Stomach smooth muscle (tissue), 2 donors: ENCODE results near the gene TMEM272.

ENCODE experiments used
- H3K27ac ChIP-seq: one replicate; pipeline ENCODE4 v1.7.0; 2013; ENCODE audit warnings: mild to moderate bottlenecking, low read length, inconsistent platforms
- H3K27me3 ChIP-seq, 2 donors: one replicate each; pipeline ENCODE4 v1.7.0; 2013; ENCODE audit warnings: low read length in 2 of 2; ENCODE audit not compliant: insufficient read depth in 2 of 2, control insufficient read depth in 1 of 2
- H3K36me3 ChIP-seq, 2 donors: one replicate each; pipeline ENCODE4 v1.7.0; 2013; ENCODE audit warnings: low read length in 2 of 2; ENCODE audit not compliant: control insufficient read depth in 2 of 2, insufficient read depth in 2 of 2
- H3K4me1 ChIP-seq: one replicate; pipeline ENCODE4 v1.7.0; 2013; ENCODE audit warnings: low read length; ENCODE audit not compliant: control insufficient read depth, insufficient read depth
- H3K4me3 ChIP-seq, 2 donors: one replicate each; pipeline ENCODE4 v1.7.0; 2013; ENCODE audit warnings: low read length in 2 of 2
- H3K9ac ChIP-seq, 2 donors: one replicate each; pipeline ENCODE4 v1.7.0; 2013; ENCODE audit warnings: low read length in 2 of 2, mild to moderate bottlenecking in 1 of 2
- H3K9me3 ChIP-seq, 2 donors: one replicate each; pipeline ENCODE4 v1.7.0; 2013; ENCODE audit warnings: low read length in 2 of 2; ENCODE audit not compliant: control insufficient read depth in 2 of 2
- donor health status: healthy.
- donor health status: Pancreatic carcinoma.

The TMEM272 gene

DNA sequence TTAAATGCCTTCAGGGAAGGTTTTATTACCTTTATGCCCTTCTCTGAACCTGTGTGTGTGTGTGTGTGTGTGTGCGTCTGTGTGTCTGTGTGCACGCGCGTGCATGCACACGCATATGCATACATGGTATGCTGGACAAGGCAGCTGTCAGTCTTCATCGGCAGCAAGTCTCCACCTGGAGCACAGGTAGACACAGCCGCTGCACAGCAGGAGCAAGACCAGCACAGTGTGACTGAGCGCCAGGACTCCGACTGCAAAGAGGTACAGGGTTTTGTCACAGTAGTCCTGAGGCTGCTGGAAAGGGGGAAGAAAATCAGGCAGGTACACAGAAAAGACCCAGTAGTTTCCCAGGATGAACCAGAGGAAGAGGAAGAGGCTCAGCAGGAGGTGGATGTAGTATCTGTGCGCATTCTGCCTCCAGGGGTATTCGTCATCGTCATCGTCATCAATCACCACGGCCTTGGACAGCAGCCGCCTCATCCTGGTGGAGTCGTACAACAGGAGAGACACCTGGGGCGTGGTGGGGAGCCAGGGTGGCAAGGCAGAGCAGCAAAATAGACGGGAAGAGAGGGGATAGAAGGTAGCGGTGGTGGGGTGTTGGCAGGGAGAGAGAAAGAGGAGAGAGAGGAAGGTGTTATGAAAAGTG is 28.2 kb downstream of the TMEM272 start:
- no peak overlapping the region for H3K9ac ChIP-seq
- no peaks in the 10 kb centered on the region for H3K9me3 ChIP-seq
- H3K36me3 ChIP-seq: no peaks in the 10 kb centered on the region
- no peak overlapping the region for H3K27ac ChIP-seq
- peaks cover 26% of the 10 kb centered on the region for H3K4me1 ChIP-seq
- H3K4me3 ChIP-seq: no peak overlapping the region
- no peaks in the 10 kb centered on the region for H3K27me3 ChIP-seq

DNA sequence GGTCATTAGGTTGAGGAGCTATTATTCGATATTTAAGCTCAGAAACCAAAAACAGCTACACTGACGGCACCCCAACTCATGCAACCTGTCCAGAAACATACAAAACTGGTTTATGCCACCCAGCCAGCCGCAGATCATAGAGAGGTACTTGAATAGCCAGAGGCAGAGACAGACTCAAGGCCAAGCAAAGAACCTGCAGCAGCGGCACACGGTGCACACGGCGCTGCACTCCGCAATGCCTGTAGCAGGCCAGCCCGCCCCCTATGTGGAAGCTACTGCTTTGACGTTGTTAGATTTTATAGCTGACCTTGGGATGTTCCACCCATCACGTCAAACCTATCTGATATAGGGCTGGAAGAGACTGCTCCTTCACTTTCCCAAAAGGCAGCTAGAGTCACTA is 29.1 kb downstream of the TMEM272 start:
- peak overlapping the region in 1 of 2 donors; percentile 69 for H3K4me3 ChIP-seq
- no peak overlapping the region for H3K27ac ChIP-seq
- peaks cover 26% of the 10 kb centered on the region for H3K4me1 ChIP-seq
- no peaks in the 10 kb centered on the region for H3K36me3 ChIP-seq
- H3K9me3 ChIP-seq: no peaks in the 10 kb centered on the region
- H3K9ac ChIP-seq: no peak overlapping the region
- H3K27me3 ChIP-seq: no peaks in the 10 kb centered on the region

DNA sequence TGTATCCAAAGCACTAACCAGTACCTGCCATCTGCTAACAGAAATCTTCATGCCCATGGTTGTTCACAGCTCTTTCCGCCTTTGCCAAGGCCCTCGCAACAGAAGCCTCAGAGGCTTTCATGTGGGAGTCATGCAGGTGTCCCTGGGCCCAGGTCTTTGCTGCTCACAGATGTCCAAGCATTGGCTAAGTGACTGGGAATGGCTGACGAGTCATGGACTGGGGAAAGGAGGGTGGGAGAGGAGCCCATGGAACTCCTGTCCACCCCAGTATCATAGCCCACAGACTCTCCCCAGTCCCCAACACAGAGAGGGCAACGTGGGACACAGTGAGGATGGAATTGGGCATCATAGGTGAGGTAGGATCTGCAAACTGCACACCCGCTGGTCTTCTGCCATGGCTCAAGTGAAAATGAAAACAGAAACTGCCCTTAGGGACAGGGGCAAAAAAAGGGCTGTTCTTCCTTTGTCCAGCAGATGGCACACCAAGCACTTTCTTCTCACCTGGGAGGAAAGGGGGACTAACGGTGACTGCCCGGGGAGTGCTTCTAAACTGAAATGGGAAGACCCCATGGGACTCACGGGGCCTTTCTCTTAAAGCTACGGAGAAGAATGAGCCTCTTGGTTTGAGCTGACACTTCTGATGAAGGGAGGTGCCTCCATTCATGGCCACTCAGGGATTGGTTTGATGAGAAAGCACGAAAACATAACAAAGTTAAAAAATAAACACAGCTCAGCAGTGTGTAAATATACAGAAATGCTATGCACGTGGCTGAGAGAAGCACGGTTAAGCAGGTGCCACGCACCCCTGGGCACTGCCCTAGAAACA is 29.9 kb downstream of the TMEM272 start:
- Histone ChIP-seq H3K27ac (no peak overlapping the region), H3K4me3 (peak overlapping the region; percentile 58 to 69), H3K4me1 (peaks cover 26% of the 10 kb centered on the region), H3K36me3 (no peaks in the 10 kb centered on the region), H3K9ac (peak overlapping the region in 1 of 2 donors; percentile 74), H3K9me3 (no peaks in the 10 kb centered on the region), H3K27me3 (no peaks in the 10 kb centered on the region)

DNA sequence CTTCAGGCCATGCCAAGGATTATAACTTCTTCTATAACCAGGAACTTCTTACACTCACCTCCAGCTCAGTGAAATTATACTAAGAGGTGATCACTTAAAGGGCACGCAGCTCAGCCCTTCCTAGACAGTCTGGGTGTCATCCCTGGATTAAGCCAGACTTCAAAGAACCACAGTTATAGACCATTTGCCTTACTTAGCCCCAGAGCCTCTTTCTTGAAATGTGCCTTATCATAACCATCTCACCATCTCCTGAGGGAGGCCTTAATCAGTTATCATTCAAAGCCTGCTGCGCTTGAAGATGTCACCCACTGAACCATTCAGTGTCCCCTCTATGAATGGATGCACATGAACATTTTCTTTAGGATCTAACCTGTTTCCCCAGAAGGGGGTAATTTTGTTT is 30.9 kb downstream of the TMEM272 start:
- H3K4me1 ChIP-seq: peaks cover 17% of the 10 kb centered on the region
- H3K36me3 ChIP-seq: no peaks in the 10 kb centered on the region
- no peak overlapping the region for H3K27ac ChIP-seq
- H3K27me3 ChIP-seq: no peaks in the 10 kb centered on the region
- no peak overlapping the region for H3K9ac ChIP-seq
- no peak overlapping the region for H3K4me3 ChIP-seq
- no peaks in the 10 kb centered on the region for H3K9me3 ChIP-seq

DNA sequence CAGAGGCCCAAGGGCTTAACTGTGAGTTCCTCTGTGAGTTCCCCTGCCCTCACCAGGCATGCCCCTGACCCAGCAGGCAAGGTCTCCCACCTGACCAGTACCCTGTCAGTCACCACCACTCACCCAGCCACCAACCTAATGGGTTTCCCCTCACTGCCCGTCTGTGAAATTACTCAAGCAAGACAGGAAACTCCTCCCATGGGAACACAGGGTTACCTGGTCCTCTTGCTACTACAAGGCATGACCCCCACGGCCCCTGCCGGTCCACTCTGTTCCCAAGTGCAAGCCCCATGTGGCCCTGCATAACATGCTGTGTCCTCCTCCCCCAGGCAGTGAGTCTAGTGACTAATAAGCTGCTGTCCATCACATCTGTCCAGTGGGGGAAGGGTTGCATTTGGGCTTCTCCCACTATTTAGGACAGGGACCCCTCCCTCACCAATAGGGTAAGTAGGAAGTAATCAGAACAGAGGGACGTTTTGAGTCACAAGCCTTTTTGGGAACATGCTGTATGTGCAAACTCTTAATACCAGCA is 33.0 kb downstream of the TMEM272 start:
- Histone ChIP-seq H3K9ac (no peak overlapping the region), H3K4me3 (no peak overlapping the region), H3K4me1 (peaks cover 13% of the 10 kb centered on the region), H3K9me3 (no peaks in the 10 kb centered on the region), H3K36me3 (no peaks in the 10 kb centered on the region), H3K27me3 (no peaks in the 10 kb centered on the region), H3K27ac (no peak overlapping the region)

DNA sequence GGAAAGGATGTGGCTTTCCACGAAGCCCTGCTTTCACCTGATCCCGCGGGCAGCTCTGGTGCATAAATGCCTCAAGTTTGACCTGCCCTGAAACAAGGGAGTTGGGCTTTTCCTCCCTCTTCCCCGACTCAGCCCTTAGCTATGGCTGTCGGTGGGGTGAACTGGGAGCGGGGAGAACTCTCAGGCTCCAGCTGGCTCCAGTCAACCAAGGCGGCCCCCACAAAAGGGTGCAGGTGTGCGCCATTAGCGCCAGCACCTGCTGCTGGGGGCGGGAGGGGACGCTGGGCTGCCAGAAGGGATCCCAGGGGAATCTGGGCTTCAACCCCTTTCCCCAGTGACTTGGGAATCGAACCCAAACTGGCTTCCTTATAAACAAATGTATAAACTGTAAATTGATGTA is 33.9 kb downstream of the TMEM272 start:
- H3K27me3 ChIP-seq: no peaks in the 10 kb centered on the region
- H3K4me1 ChIP-seq: peaks cover 13% of the 10 kb centered on the region
- no peak overlapping the region for H3K27ac ChIP-seq
- H3K9me3 ChIP-seq: no peaks in the 10 kb centered on the region
- no peak overlapping the region for H3K9ac ChIP-seq
- no peak overlapping the region for H3K4me3 ChIP-seq
- no peaks in the 10 kb centered on the region for H3K36me3 ChIP-seq

DNA sequence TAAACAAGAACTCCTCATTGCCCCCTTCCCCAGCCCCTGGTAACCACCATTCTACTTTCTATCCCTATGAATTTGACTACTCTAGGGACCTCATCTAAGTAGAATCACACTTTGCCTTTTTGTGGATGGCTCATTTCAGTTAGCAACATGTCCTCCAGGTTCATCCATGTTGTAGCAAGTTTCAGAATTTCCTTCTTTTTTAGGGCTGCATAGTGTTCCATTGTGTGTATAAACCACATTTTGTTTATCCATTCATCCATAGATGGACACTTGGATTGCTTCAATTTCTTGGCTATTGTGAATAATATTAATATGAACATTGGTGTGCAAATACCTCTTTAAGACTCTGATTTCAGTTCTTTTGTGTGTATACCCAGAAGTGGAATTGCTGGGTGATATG is 36.2 kb downstream of the TMEM272 start:
- Histone ChIP-seq H3K9me3 (no peaks in the 10 kb centered on the region), H3K9ac (no peak overlapping the region), H3K4me3 (no peak overlapping the region), H3K4me1 (peaks cover 16% of the 10 kb centered on the region), H3K27ac (no peak overlapping the region), H3K27me3 (no peaks in the 10 kb centered on the region), H3K36me3 (no peaks in the 10 kb centered on the region)

DNA sequence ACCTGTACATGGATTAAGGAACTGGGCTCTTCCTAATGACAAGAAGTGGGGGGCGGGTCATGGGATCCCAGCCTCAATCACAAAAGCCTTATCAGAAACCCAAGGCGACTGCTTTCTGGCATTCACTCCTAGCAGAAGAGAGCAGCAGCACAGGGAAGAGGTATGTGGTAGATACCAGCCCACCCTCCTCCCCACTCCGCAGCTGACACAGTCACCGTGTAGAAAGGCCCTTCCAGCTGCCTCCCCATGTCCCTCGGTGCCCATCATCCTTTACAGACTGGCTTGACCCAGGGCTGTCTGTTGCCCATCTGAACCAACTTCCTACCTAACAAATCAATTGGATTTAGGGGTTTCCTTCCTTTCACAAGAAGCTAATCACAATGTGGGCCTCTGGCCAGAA is 37.9 kb downstream of the TMEM272 start:
- Histone ChIP-seq H3K9ac (no peak overlapping the region), H3K27me3 (no peaks in the 10 kb centered on the region), H3K4me3 (no peak overlapping the region), H3K27ac (no peak overlapping the region), H3K4me1 (peaks cover 32% of the 10 kb centered on the region), H3K9me3 (no peaks in the 10 kb centered on the region), H3K36me3 (no peaks in the 10 kb centered on the region)

DNA sequence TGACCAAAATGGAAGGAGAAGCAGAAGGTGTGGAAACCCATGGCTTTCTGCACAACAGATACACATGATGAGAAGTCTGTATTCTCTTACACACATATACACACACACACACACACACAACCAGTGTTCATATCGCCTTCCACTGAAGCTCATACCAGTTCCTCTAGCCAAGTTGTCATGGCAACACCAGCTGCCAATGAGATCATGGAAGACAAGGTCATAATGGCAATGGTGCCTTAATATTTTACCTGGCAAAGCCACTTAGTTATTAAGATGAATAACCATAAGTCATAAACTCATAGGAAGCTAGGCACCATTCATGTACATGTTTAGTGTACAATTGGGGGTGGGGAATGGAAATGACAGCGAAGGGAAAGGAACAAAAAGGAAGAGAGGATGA is 38.4 kb downstream of the TMEM272 start:
- H3K4me3 ChIP-seq: no peak overlapping the region
- no peaks in the 10 kb centered on the region for H3K36me3 ChIP-seq
- no peak overlapping the region for H3K27ac ChIP-seq
- no peaks in the 10 kb centered on the region for H3K9me3 ChIP-seq
- no peaks in the 10 kb centered on the region for H3K27me3 ChIP-seq
- H3K9ac ChIP-seq: no peak overlapping the region
- peaks cover 36% of the 10 kb centered on the region for H3K4me1 ChIP-seq

DNA sequence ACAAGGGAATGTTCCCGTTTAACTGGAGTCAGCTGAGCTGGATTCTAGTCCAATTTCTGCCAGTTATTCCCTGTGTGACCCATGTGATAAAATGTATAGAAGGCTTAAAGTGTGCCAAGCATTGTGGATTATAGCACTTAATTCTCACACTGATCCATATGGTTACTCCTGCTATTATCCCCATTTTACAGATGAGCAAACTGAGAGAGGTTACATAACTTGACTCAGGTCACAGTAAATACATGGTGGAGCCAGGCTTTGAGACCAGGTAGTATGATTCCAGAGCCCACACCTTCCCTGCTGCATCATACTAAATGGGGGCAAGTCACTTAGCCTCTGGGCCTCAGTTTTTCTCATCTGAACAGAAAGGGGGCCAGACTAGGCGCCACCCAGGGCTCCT is 39.1 kb downstream of the TMEM272 start:
- Histone ChIP-seq H3K27ac (peak overlapping the region; percentile 97), H3K27me3 (no peaks in the 10 kb centered on the region), H3K4me3 (no peak overlapping the region), H3K4me1 (peaks cover 42% of the 10 kb centered on the region), H3K36me3 (no peaks in the 10 kb centered on the region), H3K9me3 (no peaks in the 10 kb centered on the region), H3K9ac (no peak overlapping the region)

DNA sequence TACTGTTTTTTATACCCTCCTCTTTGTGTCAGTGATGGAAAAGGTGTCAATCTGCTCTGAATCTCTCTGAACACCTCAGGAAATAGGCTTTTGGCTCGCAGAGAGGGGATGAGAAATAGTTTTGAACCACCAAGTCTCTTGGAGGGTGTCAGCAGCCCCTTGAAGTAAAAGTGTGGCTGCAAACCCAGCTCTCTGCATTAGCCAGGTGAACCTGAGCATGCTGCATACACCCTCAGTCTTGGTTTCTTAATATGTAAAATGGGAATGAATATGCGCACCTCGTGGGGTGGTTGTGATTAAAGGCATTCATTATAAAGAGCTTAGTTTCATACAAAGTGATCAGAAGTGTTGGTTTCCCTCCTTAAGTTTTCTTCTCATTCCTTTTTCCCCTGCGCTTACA is 39.7 kb downstream of the TMEM272 start:
- Histone ChIP-seq H3K36me3 (no peaks in the 10 kb centered on the region), H3K9ac (peak overlapping the region; percentile 92 to 97), H3K27ac (peak overlapping the region; percentile 97), H3K9me3 (no peaks in the 10 kb centered on the region), H3K4me1 (peaks cover 48% of the 10 kb centered on the region), H3K4me3 (peak overlapping the region; percentile 73 to 87), H3K27me3 (no peaks in the 10 kb centered on the region)
